ENCODE data around the gene MRO. TPM values are rescaled to one million over a fixed set of nuclear protein-coding genes. Genes with fewer than 3 reads are reported as not detected.

MRO gene
- total RNA-seq, 4 donors from 2014 or later: 4.8 to 17.5 (median 6.7) TPM; not detected in 1

GRCh38 chr18:50820901-50821520 lies 1.2 kb upstream of the MRO start:
- no peaks in the 10 kb centered on the region for H3K27me3 ChIP-seq
- DNase-seq: no peak
- TF ChIP-seq CTCF (IDR thresholded peaks at IDR 0.05) (no peak), POLR2A (IDR thresholded peaks at IDR 0.05) (no peak)
- H3K27ac ChIP-seq: peak overlapping the region in 2 of 4 donors; percentile 28 to 55
- no peaks in the 10 kb centered on the region for H3K36me3 ChIP-seq
- no peaks in the 10 kb centered on the region for H3K9me3 ChIP-seq
- H3K4me1 ChIP-seq: peaks cover 4 to 21% (median 7%) of the 10 kb centered on the region in 4 donors
- no peak overlapping the region for H3K4me3 ChIP-seq

GRCh38 chr18:50819027-50819727 lies 639 bp downstream of the MRO start:
- H3K9me3 ChIP-seq: no peaks in the 10 kb centered on the region
- peak overlapping the region in 2 of 4 donors; percentile 22 to 56 for H3K27ac ChIP-seq
- peak in 2 of 3 donors; percentile 77 to 79 for DNase-seq
- peaks cover 4 to 21% (median 7%) of the 10 kb centered on the region in 4 donors for H3K4me1 ChIP-seq
- no peaks in the 10 kb centered on the region for H3K27me3 ChIP-seq
- no peaks in the 10 kb centered on the region for H3K36me3 ChIP-seq
- TF ChIP-seq CTCF (IDR thresholded peaks at IDR 0.05): peak in 2 of 6 experiments; percentile 29 to 36
- TF ChIP-seq POLR2A (IDR thresholded peaks at IDR 0.05): no peak
- H3K4me3 ChIP-seq: peak overlapping the region; percentile 14 to 54 (median 34)

GRCh38 chr18:50816419-50817166 lies 3.2 kb downstream of the MRO start:
- peak in 2 of 3 donors; percentile 57 to 67 for DNase-seq

GRCh38 chr18:50814395-50814794 lies 5.4 kb downstream of the MRO start:
- no peaks in the 10 kb centered on the region for H3K36me3 ChIP-seq
- peak in 1 of 3 donors; percentile 47 for DNase-seq
- no peak overlapping the region for H3K27ac ChIP-seq
- H3K27me3 ChIP-seq: no peaks in the 10 kb centered on the region
- H3K4me1 ChIP-seq: peaks cover 0 to 2% (median 2%) of the 10 kb centered on the region in 4 donors
- no peak overlapping the region for H3K4me3 ChIP-seq
- TF ChIP-seq CTCF (IDR thresholded peaks at IDR 0.05): no peak
- TF ChIP-seq POLR2A (IDR thresholded peaks at IDR 0.05): no peak
- no peaks in the 10 kb centered on the region for H3K9me3 ChIP-seq

More at GRCh38 chr18:50816419-50817166, 3.2 kb downstream of the MRO start:
- no peaks in the 10 kb centered on the region for H3K27me3 ChIP-seq
- peaks cover 4 to 21% (median 7%) of the 10 kb centered on the region in 4 donors for H3K4me1 ChIP-seq
- no peak for TF ChIP-seq CTCF (IDR thresholded peaks at IDR 0.05)
- no peak for TF ChIP-seq POLR2A (IDR thresholded peaks at IDR 0.05)
- peak overlapping the region in 1 of 4 donors; percentile 38 for H3K27ac ChIP-seq
- no peak overlapping the region for H3K4me3 ChIP-seq
- no peaks in the 10 kb centered on the region for H3K36me3 ChIP-seq
- H3K9me3 ChIP-seq: no peaks in the 10 kb centered on the region

GRCh38 chr18:50813353-50813752 lies 6.5 kb downstream of the MRO start:
- Histone ChIP-seq H3K4me1 (no peaks in the 10 kb centered on the region), H3K27ac (no peak overlapping the region), H3K4me3 (no peak overlapping the region), H3K9me3 (no peaks in the 10 kb centered on the region), H3K36me3 (no peaks in the 10 kb centered on the region), H3K27me3 (no peaks in the 10 kb centered on the region)
- no peak for TF ChIP-seq CTCF (IDR thresholded peaks at IDR 0.05)
- TF ChIP-seq POLR2A (IDR thresholded peaks at IDR 0.05): no peak
- DNase-seq: no peak
